Duodenal mucosa (tissue), 2 donors: ENCODE measurements around the gene PIP5K1B.

Experiments used
- H3K27ac ChIP-seq: one replicate; pipeline ENCODE4 v1.7.0; 2013; ENCODE audit warnings: low read depth, low read length
- H3K27me3 ChIP-seq, 2 donors: one replicate each; pipeline ENCODE4 v1.7.0; 2013; ENCODE audit warnings: low read length in 2 of 2, control low read depth in 1 of 2; ENCODE audit not compliant: insufficient read depth in 2 of 2, control insufficient read depth in 1 of 2
- H3K36me3 ChIP-seq, 2 donors: one replicate each; pipeline ENCODE4 v1.7.0; 2013; ENCODE audit warnings: low read length in 2 of 2, control low read depth in 1 of 2; ENCODE audit not compliant: insufficient read depth in 2 of 2, control insufficient read depth in 1 of 2
- H3K4me1 ChIP-seq, 2 donors: one replicate each; pipeline ENCODE4 v1.7.0; 2013; ENCODE audit warnings: low read length in 2 of 2, control low read depth in 1 of 2; ENCODE audit not compliant: insufficient read depth in 2 of 2, control insufficient read depth in 1 of 2
- H3K4me3 ChIP-seq, 2 donors: one replicate each; pipeline ENCODE4 v1.7.0; 2013; ENCODE audit warnings: low read length in 2 of 2, low read depth in 1 of 2
- H3K9ac ChIP-seq, 2 donors: one replicate each; pipeline ENCODE4 v1.7.0; 2013; ENCODE audit warnings: low read length in 2 of 2, low read depth in 1 of 2
- H3K9me3 ChIP-seq, 2 donors: one replicate each; pipeline ENCODE4 v1.7.0; 2013; ENCODE audit warnings: low read length in 2 of 2, control low read depth in 1 of 2; ENCODE audit not compliant: control insufficient read depth in 1 of 2

Gene PIP5K1B

GRCh38 chr9:68797116-68797515 is 92.1 kb downstream of the PIP5K1B start:
- H3K36me3 ChIP-seq: no peaks in the 10 kb centered on the region
- no peak overlapping the region for H3K4me3 ChIP-seq
- H3K9ac ChIP-seq: no peak overlapping the region
- H3K27me3 ChIP-seq: no peaks in the 10 kb centered on the region
- H3K27ac ChIP-seq: no peak overlapping the region
- no peaks in the 10 kb centered on the region for H3K9me3 ChIP-seq
- peaks cover 9 to 20% of the 10 kb centered on the region in 2 donors for H3K4me1 ChIP-seq

- Histone ChIP-seq H3K27ac (no peak overlapping the region), H3K36me3 (no peaks in the 10 kb centered on the region), H3K9me3 (no peaks in the 10 kb centered on the region), H3K4me3 (no peak overlapping the region), H3K27me3 (no peaks in the 10 kb centered on the region), H3K9ac (no peak overlapping the region), H3K4me1 (peaks cover 14 to 24% of the 10 kb centered on the region in 2 donors)
These were observed 93.4 kb downstream of the PIP5K1B start for GRCh38 chr9:68798423-68798822.

- H3K9me3 ChIP-seq: no peaks in the 10 kb centered on the region
- no peak overlapping the region for H3K9ac ChIP-seq
- H3K4me1 ChIP-seq: peaks cover 14 to 24% of the 10 kb centered on the region in 2 donors
- no peak overlapping the region for H3K4me3 ChIP-seq
- H3K27ac ChIP-seq: no peak overlapping the region
- H3K36me3 ChIP-seq: no peaks in the 10 kb centered on the region
- no peaks in the 10 kb centered on the region for H3K27me3 ChIP-seq
These were observed 95.8 kb downstream of the PIP5K1B start for GRCh38 chr9:68800836-68801235.

- Histone ChIP-seq H3K4me3 (no peak overlapping the region), H3K27me3 (no peaks in the 10 kb centered on the region), H3K9ac (no peak overlapping the region), H3K4me1 (peaks cover 14 to 28% of the 10 kb centered on the region in 2 donors), H3K36me3 (peaks cover 0 to 4% of the 10 kb centered on the region in 2 donors), H3K9me3 (no peaks in the 10 kb centered on the region), H3K27ac (no peak overlapping the region)
These were observed 97.5 kb downstream of the PIP5K1B start for GRCh38 chr9:68802525-68803015.

GRCh38 chr9:68804911-68805889 is 100.2 kb downstream of the PIP5K1B start:
- Histone ChIP-seq H3K27ac (no peak overlapping the region), H3K4me3 (no peak overlapping the region)

GRCh38 chr9:68805890-68806517 is 101.0 kb downstream of the PIP5K1B start:
- Histone ChIP-seq H3K9ac (no peak overlapping the region), H3K4me1 (peaks cover 14 to 23% of the 10 kb centered on the region in 2 donors), H3K4me3 (no peak overlapping the region), H3K27me3 (no peaks in the 10 kb centered on the region), H3K36me3 (peaks cover 0 to 4% of the 10 kb centered on the region in 2 donors), H3K27ac (no peak overlapping the region), H3K9me3 (no peaks in the 10 kb centered on the region)

More at GRCh38 chr9:68804911-68805889, 100.2 kb downstream of the PIP5K1B start:
- Histone ChIP-seq H3K27me3 (no peaks in the 10 kb centered on the region), H3K4me1 (peaks cover 14 to 23% of the 10 kb centered on the region in 2 donors), H3K9ac (no peak overlapping the region), H3K36me3 (peaks cover 0 to 4% of the 10 kb centered on the region in 2 donors), H3K9me3 (no peaks in the 10 kb centered on the region)

- Histone ChIP-seq H3K9me3 (no peaks in the 10 kb centered on the region), H3K4me3 (no peak overlapping the region), H3K4me1 (peaks cover 8 to 11% of the 10 kb centered on the region in 2 donors), H3K9ac (no peak overlapping the region), H3K27ac (no peak overlapping the region), H3K27me3 (no peaks in the 10 kb centered on the region), H3K36me3 (peaks cover 0 to 4% of the 10 kb centered on the region in 2 donors)
These were observed 103.4 kb downstream of the PIP5K1B start for GRCh38 chr9:68808338-68808890.

GRCh38 chr9:68817079-68817875 is 112.2 kb downstream of the PIP5K1B start:
- Histone ChIP-seq H3K27ac (no peak overlapping the region), H3K9ac (no peak overlapping the region), H3K4me3 (no peak overlapping the region), H3K36me3 (peaks cover 0 to 3% of the 10 kb centered on the region in 2 donors), H3K9me3 (no peaks in the 10 kb centered on the region), H3K27me3 (no peaks in the 10 kb centered on the region), H3K4me1 (peaks cover 0 to 4% of the 10 kb centered on the region in 2 donors)

GRCh38 chr9:68819065-68819464 is 114.0 kb downstream of the PIP5K1B start:
- Histone ChIP-seq H3K9ac (no peak overlapping the region), H3K4me1 (peaks cover 0 to 8% of the 10 kb centered on the region in 2 donors), H3K36me3 (peaks cover 3 to 4% of the 10 kb centered on the region in 2 donors), H3K27ac (no peak overlapping the region), H3K9me3 (no peaks in the 10 kb centered on the region), H3K27me3 (no peaks in the 10 kb centered on the region), H3K4me3 (no peak overlapping the region)
